Mesodermal cell (in vitro differentiated cells): Measurements from ENCODE around the gene EPHB1.
A peak's percentile ranks its signal among the peaks of the same experiment; 100 is the strongest.

Experiments
- H3K27ac ChIP-seq: 2 replicates; pipeline ENCODE4 v1.7.0; 2013; ENCODE audit warnings: mild to moderate bottlenecking, low read depth, low read length, moderate library complexity; ENCODE audit not compliant: severe bottlenecking
- H3K36me3 ChIP-seq: 2 replicates; pipeline ENCODE4 v1.7.1; 2013; ENCODE audit warnings: mild to moderate bottlenecking, low read length, moderate library complexity; ENCODE audit not compliant: control insufficient read depth, insufficient read depth
- H3K4me1 ChIP-seq: one replicate; pipeline ENCODE4 v1.7.1; 2013; ENCODE audit warnings: mild to moderate bottlenecking, low read length; ENCODE audit not compliant: insufficient read depth, control insufficient read depth, poor library complexity, severe bottlenecking
- H3K4me3 ChIP-seq: 2 replicates; pipeline ENCODE4 v1.7.0; 2013; ENCODE audit warnings: low read length, control low read depth, mild to moderate bottlenecking; ENCODE audit not compliant: insufficient read depth, poor library complexity, severe bottlenecking; ENCODE audit errors: extremely low read depth
- H3K9me3 ChIP-seq: 2 replicates; pipeline ENCODE4 v1.7.1; 2013; ENCODE audit warnings: mild to moderate bottlenecking, low read length, moderate library complexity; ENCODE audit not compliant: control insufficient read depth
- WGBS, 2 experiments: methylation state at CpG; one replicate each; pipeline ENCODE4 v1.1.5; 2013; ENCODE audit warnings: missing lambda C conversion rate in 2 of 2; ENCODE audit not compliant: insufficient coverage in 2 of 2; 5-methylcytosine and 5-hydroxymethylcytosine counted together

The EPHB1 gene

GRCh38 chr3:134797741-134798451 lies 2.8 kb downstream of the EPHB1 start:
- peaks cover 16% of the 10 kb centered on the region for H3K4me1 ChIP-seq
- no peaks in the 10 kb centered on the region for H3K36me3 ChIP-seq
- WGBS, 2 experiments, result 48 to 51% methylated on average over 7 to 9 of the region's 13 CpGs
- H3K9me3 ChIP-seq, result no peaks in the 10 kb centered on the region
- H3K27ac ChIP-seq, result no peak overlapping the region
- peak overlapping the region; percentile 56 for H3K4me3 ChIP-seq

GRCh38 chr3:134798681-134799311 lies 3.7 kb downstream of the EPHB1 start:
- no peak overlapping the region for H3K4me3 ChIP-seq
- H3K9me3 ChIP-seq, result no peaks in the 10 kb centered on the region
- H3K4me1 ChIP-seq, result peaks cover 16% of the 10 kb centered on the region
- no peak overlapping the region for H3K27ac ChIP-seq
- H3K36me3 ChIP-seq, result no peaks in the 10 kb centered on the region
- WGBS, 2 experiments, result 90 to 98% methylated on average over 5 to 8 of the region's 9 CpGs

GRCh38 chr3:134799393-134799792 lies 4.3 kb downstream of the EPHB1 start:
- Histone ChIP-seq H3K4me1 (peaks cover 16% of the 10 kb centered on the region), H3K4me3 (no peak overlapping the region), H3K9me3 (no peaks in the 10 kb centered on the region), H3K36me3 (no peaks in the 10 kb centered on the region), H3K27ac (no peak overlapping the region)
- 88 to 89% methylated on average over 5 to 6 of the region's 6 CpGs for WGBS, 2 experiments

GRCh38 chr3:134801204-134801958 lies 6.3 kb downstream of the EPHB1 start:
- Histone ChIP-seq H3K4me3 (no peak overlapping the region), H3K4me1 (peaks cover 16% of the 10 kb centered on the region), H3K36me3 (no peaks in the 10 kb centered on the region), H3K9me3 (no peaks in the 10 kb centered on the region), H3K27ac (no peak overlapping the region)
- 84 to 98% methylated on average over 4 of the region's 6 CpGs for WGBS, 2 experiments

GRCh38 chr3:134802428-134803050 lies 7.5 kb downstream of the EPHB1 start:
- 0 to 50% methylated on average over 1 to 2 of the region's 2 CpGs for WGBS, 2 experiments
- H3K4me1 ChIP-seq, result peaks cover 11% of the 10 kb centered on the region
- H3K27ac ChIP-seq, result no peak overlapping the region
- no peaks in the 10 kb centered on the region for H3K36me3 ChIP-seq
- H3K4me3 ChIP-seq, result no peak overlapping the region
- H3K9me3 ChIP-seq, result no peaks in the 10 kb centered on the region

GRCh38 chr3:134803051-134803505 lies 8.0 kb downstream of the EPHB1 start:
- Histone ChIP-seq H3K4me3 (no peak overlapping the region), H3K4me1 (peaks cover 7% of the 10 kb centered on the region), H3K9me3 (no peaks in the 10 kb centered on the region), H3K36me3 (no peaks in the 10 kb centered on the region), H3K27ac (no peak overlapping the region)
- WGBS, 2 experiments, result 89 to 90% methylated on average over 2 of the region's 3 CpGs

GRCh38 chr3:134803652-134804051 lies 8.6 kb downstream of the EPHB1 start:
- Histone ChIP-seq H3K9me3 (no peaks in the 10 kb centered on the region), H3K4me3 (no peak overlapping the region), H3K27ac (no peak overlapping the region), H3K36me3 (no peaks in the 10 kb centered on the region), H3K4me1 (peaks cover 3% of the 10 kb centered on the region)
- 94 to 100% methylated on average over 2 of the region's 4 CpGs for whole genome bisulfite sequencing, 2 experiments

GRCh38 chr3:134804508-134805480 lies 9.7 kb downstream of the EPHB1 start:
- Histone ChIP-seq H3K4me3 (no peak overlapping the region), H3K27ac (no peak overlapping the region), H3K4me1 (no peaks in the 10 kb centered on the region), H3K9me3 (no peaks in the 10 kb centered on the region), H3K36me3 (no peaks in the 10 kb centered on the region)
- 89 to 94% methylated on average over 9 of the region's 14 CpGs for WGBS, 2 experiments

- WGBS, 2 experiments, result 85 to 86% methylated on average over 4 to 5 of the region's 6 CpGs
- no peaks in the 10 kb centered on the region for H3K9me3 ChIP-seq
- H3K4me3 ChIP-seq, result no peak overlapping the region
- H3K4me1 ChIP-seq, result no peaks in the 10 kb centered on the region
- no peak overlapping the region for H3K27ac ChIP-seq
- no peaks in the 10 kb centered on the region for H3K36me3 ChIP-seq
Observed at GRCh38 chr3:134807189-134807588, 12.1 kb downstream of the EPHB1 start.

- Histone ChIP-seq H3K4me3 (no peak overlapping the region), H3K36me3 (no peaks in the 10 kb centered on the region), H3K4me1 (no peaks in the 10 kb centered on the region), H3K9me3 (no peaks in the 10 kb centered on the region), H3K27ac (no peak overlapping the region)
- WGBS, 2 experiments, result no CpG with 5 or more reads among the region's 1 CpG
Observed at GRCh38 chr3:134808835-134809234, 13.8 kb downstream of the EPHB1 start.
